IMR-90 (cell line): Measurements from ENCODE around the gene ADISSP. TPM values are rescaled to one million over a fixed set of nuclear protein-coding genes. Genes with fewer than 3 reads are reported as not detected.

Experiments used
- ATAC-seq: fragments of 200-7000 bp; cut with Tn5 transposase; 2 replicates; pipeline ENCODE4 v1.9.1; 2020; ENCODE audit warnings: low read depth, mild to moderate bottlenecking, moderate library complexity
- BruUV-seq: library from RNA; stranded (reverse); fragments of 400-500 nt; replicated peaks from 2 replicates; lab custom pipeline; 2021; lab: Mats Ljungman, UMichigan
- CTCF ChIA-PET: fragments of 300-600 bp; formaldehyde crosslinking; extraction: SDS; loops from one replicate; lab custom pipeline; 2021; ENCODE audit warnings: antibody characterized with exemption; lab: Yijun Ruan, JAX
- POLR2A ChIA-PET: fragments of 300-600 bp; sonication (Branson Sonifier 250); formaldehyde crosslinking; loops from one replicate; lab custom pipeline; 2022; ENCODE audit warnings: antibody characterized with exemption; ENCODE audit not compliant: unreplicated experiment; lab: Charles Lee
- DNase-seq: peaks from one replicate; pipeline ENCODE4 v3.0.0; 2013
- H2AFZ ChIP-seq: replicated peaks from 2 replicates; pipeline ENCODE3; 2013; ENCODE audit warnings: low read length, mild to moderate bottlenecking; ENCODE audit not compliant: poor library complexity
- H2AK5ac ChIP-seq: 2 replicates; pipeline ENCODE4 v1.6.1; 2013; ENCODE audit warnings: low read depth, low read length, inconsistent platforms
- H2AK9ac ChIP-seq: replicated peaks from 2 replicates; pipeline ENCODE3; 2013; ENCODE audit warnings: mild to moderate bottlenecking, low read depth, low read length, moderate library complexity; ENCODE audit not compliant: poor library complexity
- H2BK120ac ChIP-seq: 2 replicates; pipeline ENCODE4 v1.6.1; 2013; ENCODE audit warnings: low read depth, low read length, inconsistent platforms
- H2BK15ac ChIP-seq: 3 replicates; pipeline ENCODE4 v1.6.1; 2013; ENCODE audit warnings: low read depth, low read length, inconsistent platforms
- H2BK20ac ChIP-seq: 2 replicates; pipeline ENCODE4 v1.6.1; 2013; ENCODE audit warnings: low read depth, mild to moderate bottlenecking, inconsistent platforms, low read length, moderate library complexity
- H2BK5ac ChIP-seq: 2 replicates; pipeline ENCODE4 v1.6.1; 2013; ENCODE audit warnings: mild to moderate bottlenecking, low read depth, low read length, inconsistent platforms; ENCODE audit not compliant: poor library complexity, severe bottlenecking
- H3K14ac ChIP-seq: replicated peaks from 2 replicates; pipeline ENCODE4 v1.6.1; 2013; ENCODE audit warnings: low read depth, low read length, inconsistent platforms
- H3K18ac ChIP-seq: 2 replicates; pipeline ENCODE4 v1.6.1; 2013; ENCODE audit warnings: low read depth, low read length, control low read depth
- H3K23ac ChIP-seq: 2 replicates; pipeline ENCODE4 v1.6.1; 2013; ENCODE audit warnings: low read depth, low read length, inconsistent platforms
- H3K27ac ChIP-seq: 2 replicates; pipeline ENCODE4 v1.5.1; 2013; ENCODE audit warnings: mild to moderate bottlenecking, control low read depth, low read length; ENCODE audit not compliant: insufficient read depth
- H3K27me3 ChIP-seq: 2 replicates; pipeline ENCODE4 v1.6.1; 2013; ENCODE audit warnings: low read length; ENCODE audit not compliant: control insufficient read depth, insufficient read depth
- H3K36me3 ChIP-seq: 2 replicates; pipeline ENCODE4 v1.6.1; 2013; ENCODE audit warnings: low read length, mixed read lengths; ENCODE audit not compliant: control insufficient read depth, insufficient read depth
- H3K4ac ChIP-seq: 2 replicates; pipeline ENCODE4 v1.6.1; 2013; ENCODE audit warnings: low read depth, low read length, inconsistent platforms
- H3K4me1 ChIP-seq: 2 replicates; pipeline ENCODE4 v1.6.1; 2013; ENCODE audit warnings: low read length, mixed read lengths; ENCODE audit not compliant: control insufficient read depth, insufficient read depth
- H3K4me2 ChIP-seq: 2 replicates; pipeline ENCODE4 v1.6.1; 2013; ENCODE audit warnings: low read depth, mild to moderate bottlenecking, control low read depth, low read length, moderate library complexity
- H3K4me3 ChIP-seq: 2 replicates; pipeline ENCODE4 v1.5.1; 2013; ENCODE audit warnings: low read depth, mild to moderate bottlenecking, control low read depth, low read length, moderate library complexity; ENCODE audit not compliant: insufficient read depth
- H3K56ac ChIP-seq: 2 replicates; pipeline ENCODE4 v1.6.1; 2013; ENCODE audit warnings: low read length, inconsistent platforms; ENCODE audit not compliant: insufficient read depth; ENCODE audit errors: extremely low read depth
- H3K79me1 ChIP-seq, 2 experiments: 2 replicates each; pipeline ENCODE4 v1.6.1; 2013; ENCODE audit warnings: low read length in 2 of 2, inconsistent platforms in 1 of 2, low read depth in 1 of 2
- H3K9ac ChIP-seq: 2 replicates; pipeline ENCODE4 v1.6.1; 2013; ENCODE audit warnings: low read depth, low read length, control low read depth
- H3K9me1 ChIP-seq: 2 replicates; pipeline ENCODE4 v1.6.1; 2013; ENCODE audit warnings: low read length, inconsistent platforms; ENCODE audit not compliant: insufficient read depth
- H3K9me3 ChIP-seq: 2 replicates; pipeline ENCODE4 v1.6.1; 2013; ENCODE audit warnings: low read length; ENCODE audit not compliant: control insufficient read depth, insufficient read depth
- H4K20me1 ChIP-seq: 2 replicates; pipeline ENCODE4 v1.6.1; 2013; ENCODE audit warnings: low read length, inconsistent platforms; ENCODE audit not compliant: insufficient read depth
- H4K5ac ChIP-seq: 2 replicates; pipeline ENCODE4 v1.6.1; 2013; ENCODE audit warnings: mild to moderate bottlenecking, low read depth, low read length, control low read depth
- H4K8ac ChIP-seq, 2 experiments: 2 replicates each; pipeline ENCODE4 v1.6.1; 2013; ENCODE audit warnings: low read depth in 2 of 2, low read length in 2 of 2, control low read depth in 1 of 2, inconsistent platforms in 1 of 2
- H4K91ac ChIP-seq: 2 replicates; pipeline ENCODE4 v1.6.1; 2013; ENCODE audit warnings: low read depth, low read length, inconsistent platforms; ENCODE audit not compliant: insufficient read depth
- MAZ ChIP-seq: IDR thresholded peaks from 2 replicates; pipeline ENCODE4 v1.6.1; 2012; ENCODE audit warnings: low read depth, mild to moderate bottlenecking, low read length, improper control_type of control experiment, moderate library complexity, borderline replicate concordance
- MXI1 ChIP-seq: IDR thresholded peaks from 2 replicates; pipeline ENCODE4 v1.6.1; 2012; ENCODE audit warnings: low read depth, mild to moderate bottlenecking, low read length, moderate library complexity, borderline replicate concordance
- NFE2L2 ChIP-seq: fragments of 150-350 bp; IDR thresholded peaks from 2 replicates; pipeline ENCODE4 v1.6.1; 2016; ENCODE audit warnings: low read depth, mild to moderate bottlenecking, low read length
- POLR2A ChIP-seq: IDR thresholded peaks from 2 replicates; pipeline ENCODE4 v1.6.1; 2012; ENCODE audit warnings: mild to moderate bottlenecking, low read depth, low read length
- whole genome bisulfite sequencing, 2 experiments: methylation state at CpG; one replicate each; pipeline versions ENCODE4 v1.1.5 to v1.1.7; 2013; ENCODE audit warnings: missing lambda C conversion rate in 2 of 2; ENCODE audit not compliant: insufficient read length in 1 of 2; ENCODE audit errors: extremely low coverage in 2 of 2; 5-methylcytosine and 5-hydroxymethylcytosine counted together
- dilution Hi-C: fragments of 300-500 bp; cut with HindIII; formaldehyde crosslinking; loops from one replicate; pipeline ENCODE4 v1.14.3; 2018; ENCODE audit warnings: low sequenced_read_pairs; ENCODE audit not compliant: unreplicated experiment
- in situ Hi-C: fragments of 300-500 bp; cut with MboI; formaldehyde crosslinking; loops from 3 replicates; pipeline ENCODE4 v1.14.3; 2019; ENCODE audit warnings: low sequenced_read_pairs, inconsistent platforms, mixed read lengths
- intact Hi-C: fragments of 100-400 bp; cut with micrococcal nuclease; formaldehyde crosslinking; loops from 2 replicates; pipeline ENCODE4 v1.10.0; 2022
- polyA plus RNA-seq, 3 experiments: library from polyadenylated mRNA; depleted of rRNA; stranded (reverse); fragments of >200 nt; gene quantifications; 2 replicates each; pipeline ENCODE4 v1.2.3, GENCODE V29; 2012; ENCODE audit warnings: low replicate concordance in 1 of 3
- total RNA-seq: library from RNA; depleted of rRNA; stranded (reverse); fragments of >200 nt; gene quantifications from 2 replicates; pipeline ENCODE4 v1.2.3, GENCODE V29; 2012

ADISSP gene
- total and polyA plus RNA-seq, 2 of the 4 experiments (the other 2 are of a cell fraction): 31.9 to 58.2 TPM

GRCh38 chr20:3800256-3800877 lies 32.8 kb upstream of the ADISSP start:
- DNase-seq (no peak), ATAC-seq (no peak)
- Histone ChIP-seq H4K5ac (no peak overlapping the region), H2BK120ac (no peak overlapping the region), H2AFZ (peak overlapping the region; percentile 33), H3K4me2 (no peak overlapping the region), H4K91ac (no peak overlapping the region; the same call in 1 of the 2 replicates), H2AK5ac (peak overlapping the region; percentile 79), H3K9me1 (peaks cover 29% of the 10 kb centered on the region), H3K27ac (peak overlapping the region; percentile 13; the same call in 1 of the 2 replicates), H3K56ac (no peak overlapping the region), H2BK15ac (no peak overlapping the region), H3K9me3 (no peaks in the 10 kb centered on the region), H3K23ac (no peak overlapping the region), H3K14ac (0 out of 2 replicates have a peak overlapping the region, but pooled peaks have one; percentile 22), H2BK5ac (no peak overlapping the region), H3K36me3 (peaks cover 63% of the 10 kb centered on the region), H2BK20ac (peak overlapping the region; percentile 28; the same call in 1 of the 2 replicates), H2AK9ac (peak overlapping the region; percentile 94), H4K8ac (peak overlapping the region in 1 of 2 experiments; percentile 22; a peak in 1 of 4 replicates), H3K4me3 (no peak overlapping the region), H3K27me3 (no peaks in the 10 kb centered on the region), H4K20me1 (no peaks in the 10 kb centered on the region), H3K4me1 (peaks cover 28% of the 10 kb centered on the region), H3K9ac (no peak overlapping the region), H3K79me1 (peaks cover 43 to 91% of the 10 kb centered on the region in 2 experiments), H3K18ac (no peak overlapping the region), H3K4ac (peak overlapping the region; percentile 52; the same call in 1 of the 2 replicates)
- dilution Hi-C loops (no loop called here), intact Hi-C loops (no loop called here), in situ Hi-C loops (no loop called here)
- no peak for TF ChIP-seq MAZ
- no peak for TF ChIP-seq POLR2A
- no peak for TF ChIP-seq NFE2L2
- no peak for TF ChIP-seq MXI1
- POLR2A ChIA-PET: interaction anchor here (0.5 kb wide), 1 partner anchor 92 kb away, joined by 9 read pairs; no protein-coding TSS in a partner anchor
- CTCF ChIA-PET: no interaction called here
- no TSS peak for BruUV-seq
- 94% methylated on average over 8 of the region's 18 CpGs; no CpG with 5 or more reads in 1 of the 2 experiments for WGBS, 2 experiments
